Keratinocyte (primary cell): ENCODE measurements around the gene R3HDM2.

Experiments
- CTCF ChIP-seq, 3 experiments: IDR thresholded peaks in 1 of 3; conservative IDR thresholded peaks in 1 of 3; optimal IDR thresholded peaks in 1 of 3; 2 replicates in 2 of 3; 3 replicates in 1 of 3; pipeline versions ENCODE3 to v1.5.1; 2011; ENCODE audit warnings: low read length in 3 of 3, mild to moderate bottlenecking in 3 of 3, moderate library complexity in 2 of 3, control low read depth in 1 of 3, inconsistent platforms in 1 of 3; ENCODE audit not compliant: insufficient read depth in 2 of 3; ENCODE audit errors: extremely low read depth in 1 of 3
- EZH2 ChIP-seq: IDR thresholded peaks from one replicate; pipeline ENCODE4 v1.6.1; 2012; ENCODE audit warnings: inconsistent platforms, mild to moderate bottlenecking, low read length, moderate library complexity

GRCh38 chr12:57465747-57466505 is 35.1 kb upstream of the R3HDM2 start:
- TF ChIP-seq CTCF (optimal IDR thresholded peaks at IDR 0.05 in 1 of 3, IDR thresholded peaks at IDR 0.05 in 1 of 3, conservative IDR thresholded peaks at IDR 0.05 in 1 of 3; ENCODE audit: extremely low read depth in 1 of 3, insufficient read depth in 2 of 3, low read length in 3 of 3) (no peak), EZH2 (no peak)
